B cell (primary cell): ENCODE measurements around the gene SLC29A4. TPM values are rescaled to one million over a fixed set of nuclear protein-coding genes. Genes with fewer than 3 reads are reported as not detected.
"Not testable (repeated sequence)": the region's sequence is repeated elsewhere in the genome, so short reads cannot be mapped to it uniquely, and the experiment has no call there.

ENCODE experiments used
- ATAC-seq: fragments of 200-7000 bp; cut with Tn5 transposase; one replicate; pipeline ENCODE4 v1.10.0; 2021; ENCODE audit warnings: low read depth, mild to moderate bottlenecking, moderate number of reproducible peaks, moderate library complexity
- CTCF ChIA-PET: fragments of 350-600 bp; sonication (Branson Sonifier 250); formaldehyde crosslinking; loops from one replicate; lab custom pipeline; 2021; ENCODE audit warnings: antibody characterized with exemption, inconsistent platforms; lab: Charles Lee
- POLR2A ChIA-PET: fragments of 350-600 bp; sonication (Branson Sonifier 250); formaldehyde crosslinking; loops from one replicate; lab custom pipeline; 2021; ENCODE audit warnings: antibody characterized with exemption; lab: Charles Lee
- DNase-seq: peaks from one replicate; pipeline ENCODE4 v3.0.0; 2013
- H2AFZ ChIP-seq: 2 replicates; pipeline ENCODE4 v1.6.1; 2012; ENCODE audit warnings: mild to moderate bottlenecking, low read depth, low read length; ENCODE audit not compliant: insufficient read depth, poor library complexity, severe bottlenecking
- H3K27ac ChIP-seq, 2 donors: 1 replicate in 1 of 2; 2 replicates in 1 of 2; pipeline ENCODE4 v1.5.1; 2012 to 2013; ENCODE audit warnings: low read length in 2 of 2, mild to moderate bottlenecking in 2 of 2, moderate library complexity in 1 of 2
- H3K27me3 ChIP-seq, 4 experiments: fragments of 200-600 bp in 1 of 4; sonication (generic) in 1 of 4; replicated peaks in 1 of 4; 1 replicate in 2 of 4; 2 replicates in 2 of 4; pipeline versions ENCODE4 v1.6.1 to v1.7.0; 2013 to 2016; ENCODE audit warnings: low read length in 3 of 4, mild to moderate bottlenecking in 2 of 4, mixed read lengths in 1 of 4, moderate library complexity in 1 of 4; ENCODE audit not compliant: insufficient read depth in 4 of 4, control insufficient read depth in 3 of 4; ENCODE audit errors: control extremely low read depth in 1 of 4
- H3K36me3 ChIP-seq, 2 experiments: replicated peaks in 1 of 2; 1 replicate in 1 of 2; 2 replicates in 1 of 2; pipeline versions ENCODE4 v1.6.1 to v1.7.1; 2013; ENCODE audit warnings: low read length in 1 of 2; ENCODE audit not compliant: insufficient read depth in 2 of 2, control insufficient read depth in 1 of 2; ENCODE audit errors: control extremely low read depth in 1 of 2, extremely low read depth in 1 of 2
- H3K4me1 ChIP-seq, 2 donors: fragments of 200-600 bp in 1 of 2; sonication (generic) in 1 of 2; 1 replicate in 1 of 2; 2 replicates in 1 of 2; pipeline versions ENCODE4 v1.5.1 to v1.6.1; 2013 to 2017; ENCODE audit warnings: low read length in 2 of 2; ENCODE audit not compliant: control insufficient read depth in 2 of 2, insufficient read depth in 2 of 2
- H3K4me2 ChIP-seq: replicated peaks from 2 replicates; pipeline ENCODE3; 2012; ENCODE audit warnings: mild to moderate bottlenecking, low read depth, low read length; ENCODE audit not compliant: poor library complexity, severe bottlenecking
- H3K4me3 ChIP-seq, 5 experiments: fragments of 200-600 bp in 1 of 5; sonication (generic) in 1 of 5; 1 replicate in 3 of 5; 2 replicates in 2 of 5; pipeline versions ENCODE4 v1.5.1 to v1.7.0; 2011 to 2016; ENCODE audit warnings: low read length in 4 of 5, mild to moderate bottlenecking in 4 of 5, low read depth in 2 of 5, control low read depth in 1 of 5, moderate library complexity in 1 of 5; ENCODE audit not compliant: insufficient read depth in 1 of 5; ENCODE audit errors: control extremely low read depth in 1 of 5, extremely low read depth in 1 of 5
- H3K79me2 ChIP-seq: fragments of 200-600 bp; sonication (generic); one replicate; pipeline ENCODE4 v1.6.0; 2016; ENCODE audit warnings: low read length; ENCODE audit not compliant: control insufficient read depth, insufficient read depth
- H3K9ac ChIP-seq: fragments of 200-600 bp; sonication (generic); 2 replicates; pipeline ENCODE4 v1.6.1; 2017; ENCODE audit warnings: mild to moderate bottlenecking, low read length, moderate library complexity
- H3K9me3 ChIP-seq, 3 donors: one replicate each; pipeline versions ENCODE4 v1.6.1 to v1.7.1; 2013; ENCODE audit warnings: low read length in 2 of 3; ENCODE audit not compliant: control insufficient read depth in 2 of 3, insufficient read depth in 1 of 3; ENCODE audit errors: control extremely low read depth in 1 of 3
- H4K20me1 ChIP-seq: 2 replicates; pipeline ENCODE4 v1.6.0; 2012; ENCODE audit warnings: mild to moderate bottlenecking, low read length; ENCODE audit not compliant: insufficient read depth, control insufficient read depth, poor library complexity, severe bottlenecking
- H3K27ac Mint-ChIP-seq: one replicate; pipeline ENCODE4 v1.8.0; 2021; ENCODE audit warnings: mixed read lengths
- H3K27me3 Mint-ChIP-seq: one replicate; pipeline ENCODE4 v1.8.0; 2021; ENCODE audit warnings: mixed read lengths
- H3K4me1 Mint-ChIP-seq: one replicate; pipeline ENCODE4 v1.8.0; 2021; ENCODE audit warnings: mixed read lengths
- H3K4me3 Mint-ChIP-seq: one replicate; pipeline ENCODE4 v1.8.0; 2021; ENCODE audit warnings: mixed read lengths
- H3K9me3 Mint-ChIP-seq: one replicate; pipeline ENCODE4 v1.8.0; 2022; ENCODE audit warnings: mixed read lengths; ENCODE audit not compliant: insufficient read depth
- EZH2 ChIP-seq: IDR thresholded peaks from 2 replicates; pipeline ENCODE4 v1.6.1; 2012; ENCODE audit warnings: borderline replicate concordance, low read depth, mild to moderate bottlenecking, moderate library complexity, low read length; ENCODE audit not compliant: insufficient read depth, poor library complexity, severe bottlenecking
- WGBS: methylation state at CpG from one replicate; pipeline ENCODE4 v1.1.5; 2013; ENCODE audit warnings: missing lambda C conversion rate; ENCODE audit not compliant: insufficient coverage; 5-methylcytosine and 5-hydroxymethylcytosine counted together
- intact Hi-C: fragments of 100-400 bp; cut with micrococcal nuclease; formaldehyde crosslinking; loops from one replicate; pipeline ENCODE4 v1.10.0; 2022
- polyA plus RNA-seq: library from polyadenylated mRNA; depleted of rRNA; stranded (reverse); fragments of >200 nt; gene quantifications from 2 replicates; pipeline ENCODE4 v1.2.3, GENCODE V29; 2012
- total RNA-seq, 2 donors: library from RNA; stranded (reverse); fragments of 120-200 nt in 1 of 2; gene quantifications; 1 replicate in 1 of 2; 2 replicates in 1 of 2; pipeline versions ENCODE4 v1.2.3 to v1.2.4, GENCODE V29; 2013 to 2022
- TF ChIP-seq, protein P1 (sequence below): fragments of 200-600 bp; IDR thresholded peaks from one replicate; pipeline ENCODE4 v1.8.0; 2022; ENCODE audit warnings: antibody characterized with exemption, mild to moderate bottlenecking

SLC29A4 gene
- total and polyA plus RNA-seq, 2 donors (not counting 1 experiment from before 2014, with no cell fraction given), result 0.21 to 0.67 TPM

DNA sequence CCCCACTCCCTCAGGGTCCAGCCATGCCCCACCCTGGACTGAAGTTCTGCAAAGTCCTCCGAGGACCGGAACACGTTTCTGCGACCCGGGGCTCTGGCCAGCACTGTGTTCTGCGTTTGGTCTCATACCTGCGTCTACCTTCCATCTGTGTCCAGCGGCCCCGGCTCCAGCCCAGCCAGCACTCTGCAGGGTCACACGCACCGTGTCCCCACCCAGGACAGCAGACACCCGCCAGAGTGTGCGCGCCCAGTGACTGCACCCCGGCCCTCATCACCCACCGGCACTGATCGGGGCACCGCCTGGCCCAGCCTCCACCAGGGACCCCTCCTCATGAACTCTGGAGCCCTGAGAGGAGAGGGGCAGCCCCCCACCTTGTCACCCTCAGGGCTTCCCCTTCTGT is 20.3 kb downstream of the SLC29A4 start:
- peaks cover 0 to 3% of the 10 kb centered on the region in 2 experiments for H3K36me3 ChIP-seq
- ATAC-seq (no peak), DNase-seq (no peak)
- H3K9ac ChIP-seq, result no peak overlapping the region
- H3K4me1 Mint-ChIP-seq, result no peaks in the 10 kb centered on the region
- H3K79me2 ChIP-seq, result no peaks in the 10 kb centered on the region
- no peak overlapping the region for H3K4me2 ChIP-seq
- no peak overlapping the region for H3K27ac ChIP-seq
- H3K4me3 ChIP-seq, result no peak overlapping the region
- peaks cover 8% of the 10 kb centered on the region for H3K27me3 Mint-ChIP-seq
- peaks cover 0 to 9% (median under 1%) of the 10 kb centered on the region in 4 experiments for H3K27me3 ChIP-seq
- CTCF ChIA-PET, result no interaction called here
- no peaks in the 10 kb centered on the region for H3K4me1 ChIP-seq
- no peaks in the 10 kb centered on the region for H4K20me1 ChIP-seq
- H3K9me3 Mint-ChIP-seq, result no peaks in the 10 kb centered on the region
- no peak overlapping the region for H3K4me3 Mint-ChIP-seq
- peaks cover 0 to 7% (median 0%) of the 10 kb centered on the region in 3 donors for H3K9me3 ChIP-seq
- intact Hi-C loops, result no loop called here
- H2AFZ ChIP-seq, result no peak overlapping the region
- TF ChIP-seq EZH2, result no peak
- TF ChIP-seq, protein P1, sequence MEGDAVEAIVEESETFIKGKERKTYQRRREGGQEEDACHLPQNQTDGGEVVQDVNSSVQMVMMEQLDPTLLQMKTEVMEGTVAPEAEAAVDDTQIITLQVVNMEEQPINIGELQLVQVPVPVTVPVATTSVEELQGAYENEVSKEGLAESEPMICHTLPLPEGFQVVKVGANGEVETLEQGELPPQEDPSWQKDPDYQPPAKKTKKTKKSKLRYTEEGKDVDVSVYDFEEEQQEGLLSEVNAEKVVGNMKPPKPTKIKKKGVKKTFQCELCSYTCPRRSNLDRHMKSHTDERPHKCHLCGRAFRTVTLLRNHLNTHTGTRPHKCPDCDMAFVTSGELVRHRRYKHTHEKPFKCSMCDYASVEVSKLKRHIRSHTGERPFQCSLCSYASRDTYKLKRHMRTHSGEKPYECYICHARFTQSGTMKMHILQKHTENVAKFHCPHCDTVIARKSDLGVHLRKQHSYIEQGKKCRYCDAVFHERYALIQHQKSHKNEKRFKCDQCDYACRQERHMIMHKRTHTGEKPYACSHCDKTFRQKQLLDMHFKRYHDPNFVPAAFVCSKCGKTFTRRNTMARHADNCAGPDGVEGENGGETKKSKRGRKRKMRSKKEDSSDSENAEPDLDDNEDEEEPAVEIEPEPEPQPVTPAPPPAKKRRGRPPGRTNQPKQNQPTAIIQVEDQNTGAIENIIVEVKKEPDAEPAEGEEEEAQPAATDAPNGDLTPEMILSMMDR, result no peak
- 86% methylated on average over 18 of the region's 18 CpGs for WGBS
- POLR2A ChIA-PET, result no interaction called here
- no peak overlapping the region for H3K27ac Mint-ChIP-seq

DNA sequence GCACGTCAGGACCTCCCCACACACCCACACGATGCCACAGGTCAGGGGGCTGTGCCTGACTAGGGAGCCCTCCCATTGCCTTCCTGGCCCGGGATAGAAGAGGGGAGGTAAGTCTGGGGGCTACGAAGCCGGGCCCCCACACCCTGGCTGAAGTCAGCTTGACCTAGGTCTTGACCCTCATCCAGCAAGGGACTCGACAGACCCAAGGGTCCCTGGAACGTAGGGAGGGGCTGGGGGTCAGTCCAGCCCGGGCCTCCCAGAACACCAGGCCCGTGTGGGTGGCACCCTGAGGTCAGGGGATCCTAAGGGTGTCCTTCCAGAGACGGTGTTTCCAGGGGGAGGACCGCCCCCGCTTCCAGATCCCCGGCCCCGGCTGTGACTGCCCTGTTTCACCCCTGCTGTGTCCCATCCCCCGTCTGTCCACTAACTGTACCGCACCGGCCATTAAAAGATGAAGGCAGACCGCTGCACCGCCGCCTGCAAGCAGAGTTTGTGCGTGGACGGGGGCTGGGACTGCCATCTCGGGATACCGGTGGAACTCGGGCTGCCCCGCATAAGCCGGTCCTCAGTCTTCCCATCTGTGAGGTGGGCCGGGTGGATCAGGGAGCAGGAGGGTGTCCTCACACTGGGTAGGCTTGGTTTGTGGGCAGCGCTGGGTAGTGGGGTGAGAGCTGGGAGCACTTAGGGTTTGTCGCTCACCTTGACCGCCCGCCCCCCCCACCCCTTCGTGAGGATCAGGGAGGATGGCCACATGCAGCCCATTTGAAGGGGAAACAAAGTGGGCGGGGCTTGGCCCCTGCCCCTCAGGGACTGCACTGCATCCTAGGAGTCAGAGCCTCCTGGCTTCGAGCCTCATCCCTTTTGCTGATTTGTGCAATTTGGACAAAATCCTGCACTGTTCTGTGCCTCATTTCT is 21.1 kb downstream of the SLC29A4 start:
- H3K9ac ChIP-seq, result no peak overlapping the region
- 80% methylated on average over 32 of the region's 35 CpGs for WGBS
- H3K36me3 ChIP-seq, result peaks cover 0 to 3% of the 10 kb centered on the region in 2 experiments
- no peak for TF ChIP-seq EZH2
- TF ChIP-seq, protein P1, result no peak
- no peak for DNase-seq
- ChIA-PET POLR2A (no interaction called here), CTCF (no interaction called here)
- Mint-ChIP-seq H3K4me3 (no peak overlapping the region), H3K27ac (no peak overlapping the region), H3K9me3 (no peaks in the 10 kb centered on the region), H3K4me1 (no peaks in the 10 kb centered on the region), H3K27me3 (peaks cover 2% of the 10 kb centered on the region)
- H3K27me3 ChIP-seq, result peaks cover 0 to 2% (median 0%) of the 10 kb centered on the region in 4 experiments
- H2AFZ ChIP-seq, result no peak overlapping the region
- H3K4me1 ChIP-seq, result no peaks in the 10 kb centered on the region
- ATAC-seq, result no peak
- no peaks in the 10 kb centered on the region for H4K20me1 ChIP-seq
- no peak overlapping the region for H3K27ac ChIP-seq
- no peak overlapping the region for H3K4me3 ChIP-seq
- intact Hi-C loops, result no loop called here
- H3K79me2 ChIP-seq, result no peaks in the 10 kb centered on the region
- no peak overlapping the region for H3K4me2 ChIP-seq
- peaks cover 0 to 4% (median 0%) of the 10 kb centered on the region in 3 donors for H3K9me3 ChIP-seq

DNA sequence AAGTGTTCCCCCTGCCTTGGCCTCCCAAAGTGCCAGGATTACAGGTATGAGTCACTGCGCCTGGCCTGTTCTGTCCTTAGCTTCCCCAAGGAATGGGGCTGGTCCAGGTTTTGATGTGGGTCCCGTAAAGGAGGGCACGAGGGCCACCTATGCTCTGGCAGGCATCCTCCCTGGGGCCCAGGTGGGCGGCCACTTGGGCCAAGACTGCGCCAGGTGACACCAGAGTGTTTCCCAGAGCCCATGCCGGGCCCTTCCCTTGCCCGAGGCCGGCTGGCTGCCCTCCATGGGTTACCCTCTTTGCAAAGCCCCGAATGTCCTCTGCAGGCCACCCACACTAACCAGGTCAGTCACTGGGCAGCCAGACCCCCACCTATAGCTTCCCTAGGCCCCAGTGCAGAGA is 22.3 kb downstream of the SLC29A4 start:
- H3K36me3 ChIP-seq, H2AFZ ChIP-seq, H3K9ac ChIP-seq, H3K9me3 ChIP-seq, H3K4me3 Mint-ChIP-seq, H3K27ac Mint-ChIP-seq, H3K27ac ChIP-seq, DNase-seq, H3K4me1 Mint-ChIP-seq, H3K27me3 Mint-ChIP-seq, H3K79me2 ChIP-seq, H3K4me1 ChIP-seq, H3K9me3 Mint-ChIP-seq, H3K4me3 ChIP-seq, POLR2A ChIA-PET, H3K4me2 ChIP-seq, ATAC-seq, H3K27me3 ChIP-seq, H4K20me1 ChIP-seq, intact Hi-C loops: not testable (repeated sequence)
- WGBS, result 93% methylated on average over 8 of the region's 9 CpGs
- CTCF ChIA-PET, result interaction anchor here (0.7 kb wide), 1 partner anchor 26 kb away, joined by 3 read pairs; no protein-coding TSS in a partner anchor
